Breast epithelium (tissue), 3 donors: ENCODE data around the gene P2RX6.

Experiments used
- POLR2A ChIP-seq: fragments of 450-650 bp; IDR thresholded peaks from one replicate; pipeline ENCODE4 v1.6.1; 2016; ENCODE audit warnings: antibody characterized with exemption, mild to moderate bottlenecking, moderate library complexity
- TF ChIP-seq, protein P1 (sequence below), 3 donors: fragments of 450-650 bp; IDR thresholded peaks; one replicate each; pipeline ENCODE4 v1.5.1; 2016 to 2017; ENCODE audit warnings: antibody characterized with exemption in 3 of 3, mild to moderate bottlenecking in 3 of 3, moderate library complexity in 3 of 3

GRCh38 chr22:21032868-21033688, 18.1 kb downstream of the P2RX6 start:
- no peak for TF ChIP-seq POLR2A
- TF ChIP-seq, protein P1, sequence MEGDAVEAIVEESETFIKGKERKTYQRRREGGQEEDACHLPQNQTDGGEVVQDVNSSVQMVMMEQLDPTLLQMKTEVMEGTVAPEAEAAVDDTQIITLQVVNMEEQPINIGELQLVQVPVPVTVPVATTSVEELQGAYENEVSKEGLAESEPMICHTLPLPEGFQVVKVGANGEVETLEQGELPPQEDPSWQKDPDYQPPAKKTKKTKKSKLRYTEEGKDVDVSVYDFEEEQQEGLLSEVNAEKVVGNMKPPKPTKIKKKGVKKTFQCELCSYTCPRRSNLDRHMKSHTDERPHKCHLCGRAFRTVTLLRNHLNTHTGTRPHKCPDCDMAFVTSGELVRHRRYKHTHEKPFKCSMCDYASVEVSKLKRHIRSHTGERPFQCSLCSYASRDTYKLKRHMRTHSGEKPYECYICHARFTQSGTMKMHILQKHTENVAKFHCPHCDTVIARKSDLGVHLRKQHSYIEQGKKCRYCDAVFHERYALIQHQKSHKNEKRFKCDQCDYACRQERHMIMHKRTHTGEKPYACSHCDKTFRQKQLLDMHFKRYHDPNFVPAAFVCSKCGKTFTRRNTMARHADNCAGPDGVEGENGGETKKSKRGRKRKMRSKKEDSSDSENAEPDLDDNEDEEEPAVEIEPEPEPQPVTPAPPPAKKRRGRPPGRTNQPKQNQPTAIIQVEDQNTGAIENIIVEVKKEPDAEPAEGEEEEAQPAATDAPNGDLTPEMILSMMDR (IDR thresholded peaks at IDR 0.05) = no peak
